ENCODE data around the gene TMEM185B.
"Not testable (repeated sequence)": the region's sequence is repeated elsewhere in the genome, so short reads cannot be mapped to it uniquely, and the experiment has no call there.

DNA sequence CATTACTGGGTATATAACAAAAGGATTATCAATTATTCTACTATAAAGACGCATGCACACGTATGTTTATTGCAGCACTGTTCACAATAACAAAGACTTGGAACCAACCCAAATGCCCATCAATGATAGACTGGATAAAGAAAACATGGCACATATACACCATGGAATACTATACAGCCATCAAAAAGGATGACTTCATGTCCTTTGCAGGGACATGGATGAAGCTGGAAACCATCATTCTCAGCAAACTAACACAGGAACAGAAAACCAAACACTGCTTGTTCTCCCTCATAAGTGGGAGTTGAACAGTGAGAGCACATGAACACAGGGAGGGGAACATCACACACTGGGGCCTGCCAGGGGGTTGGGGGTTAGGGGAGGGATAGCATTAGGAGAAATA, 12.0 kb upstream of the TMEM185B start:
- not testable (repeated sequence) for TF ChIP-seq ZFX (IDR thresholded peaks at IDR 0.05; ENCODE audit: borderline replicate concordance)
- TF ChIP-seq, protein P1, sequence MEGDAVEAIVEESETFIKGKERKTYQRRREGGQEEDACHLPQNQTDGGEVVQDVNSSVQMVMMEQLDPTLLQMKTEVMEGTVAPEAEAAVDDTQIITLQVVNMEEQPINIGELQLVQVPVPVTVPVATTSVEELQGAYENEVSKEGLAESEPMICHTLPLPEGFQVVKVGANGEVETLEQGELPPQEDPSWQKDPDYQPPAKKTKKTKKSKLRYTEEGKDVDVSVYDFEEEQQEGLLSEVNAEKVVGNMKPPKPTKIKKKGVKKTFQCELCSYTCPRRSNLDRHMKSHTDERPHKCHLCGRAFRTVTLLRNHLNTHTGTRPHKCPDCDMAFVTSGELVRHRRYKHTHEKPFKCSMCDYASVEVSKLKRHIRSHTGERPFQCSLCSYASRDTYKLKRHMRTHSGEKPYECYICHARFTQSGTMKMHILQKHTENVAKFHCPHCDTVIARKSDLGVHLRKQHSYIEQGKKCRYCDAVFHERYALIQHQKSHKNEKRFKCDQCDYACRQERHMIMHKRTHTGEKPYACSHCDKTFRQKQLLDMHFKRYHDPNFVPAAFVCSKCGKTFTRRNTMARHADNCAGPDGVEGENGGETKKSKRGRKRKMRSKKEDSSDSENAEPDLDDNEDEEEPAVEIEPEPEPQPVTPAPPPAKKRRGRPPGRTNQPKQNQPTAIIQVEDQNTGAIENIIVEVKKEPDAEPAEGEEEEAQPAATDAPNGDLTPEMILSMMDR (IDR thresholded peaks at IDR 0.05): not testable (repeated sequence)

All from 22Rv1 (cell line).